Measurements from ENCODE around the gene SNRNP25. TPM values are rescaled to one million over a fixed set of nuclear protein-coding genes. Genes with fewer than 3 reads are reported as not detected.
A peak's percentile ranks its signal among the peaks of the same experiment; 100 is the strongest.

Gene SNRNP25
- polyA plus RNA-seq, 3 donors, result 18.5 to 32.2 (median 31.6) TPM

GRCh38 chr16:77273-77806 is 23.7 kb downstream of the SNRNP25 start:
- H4K20me1 ChIP-seq (ENCODE audit: insufficient read depth, low read length), result no peaks in the 10 kb centered on the region
- peaks cover 16 to 21% of the 10 kb centered on the region in 2 donors for H3K36me3 Mint-ChIP-seq
- peak overlapping the region in 1 of 2 donors; percentile 74 for H3K27ac ChIP-seq (ENCODE audit: low read depth in 1 of 2, low read length in 2 of 2)
- peaks cover 41% of the 10 kb centered on the region for H3K4me1 Mint-ChIP-seq
- peak overlapping the region; percentile 98 for H3K4me2 ChIP-seq (replicated peaks; ENCODE audit: extremely low read depth, low read length, poor library complexity, severe bottlenecking)
- DNase-seq, result peak; percentile 33 to 40 (median 34)
- intact Hi-C loops (cut with micrococcal nuclease), result no loop called here
- H3K9me3 Mint-ChIP-seq, result peaks cover 0 to 5% (median 3%) of the 10 kb centered on the region in 7 donors
- H3K9me3 ChIP-seq (replicated peaks in 1 of 2; ENCODE audit: control insufficient read depth in 1 of 2, insufficient read depth in 1 of 2, low read length in 2 of 2), result peaks cover 0 to 6% of the 10 kb centered on the region in 2 donors
- H3K4me1 ChIP-seq (ENCODE audit: control insufficient read depth in 1 of 2, insufficient read depth in 2 of 2, low read length in 2 of 2), result peaks cover 32 to 36% of the 10 kb centered on the region in 2 donors
- peak overlapping the region; percentile 89 for H2AFZ ChIP-seq (ENCODE audit: insufficient read depth, low read depth, low read length, poor library complexity, severe bottlenecking)
- peaks cover 10 to 11% of the 10 kb centered on the region in 2 donors for H3K36me3 ChIP-seq (replicated peaks in 1 of 2; ENCODE audit: control insufficient read depth in 1 of 2, insufficient read depth in 2 of 2, low read length in 2 of 2)
- H3K79me2 ChIP-seq (ENCODE audit: insufficient read depth, low read length), result peaks cover 8% of the 10 kb centered on the region
- peaks cover 26 to 37% (median 29%) of the 10 kb centered on the region in 3 donors for H3K27me3 Mint-ChIP-seq (ENCODE audit: low read depth in 3 of 3)
- peak overlapping the region; percentile 75 to 85 for H3K4me3 Mint-ChIP-seq
- WGBS (ENCODE audit: insufficient coverage), result 6% methylated on average over 29 of the region's 31 CpGs
- no peak for TF ChIP-seq CTCF (IDR thresholded peaks at IDR 0.05)
- peak overlapping the region; percentile 73 to 87 (median 77) for H3K4me3 ChIP-seq (replicated peaks in 1 of 3; ENCODE audit: low read depth in 2 of 3, low read length in 3 of 3)
- H3K9ac ChIP-seq (ENCODE audit: insufficient read depth, low read length, poor library complexity, severe bottlenecking), result peak overlapping the region; percentile 83
- no peak overlapping the region for H3K27ac Mint-ChIP-seq
- H3K27me3 ChIP-seq (ENCODE audit: control insufficient read depth in 2 of 2, insufficient read depth in 2 of 2, low read length in 2 of 2), result peaks cover 9 to 29% of the 10 kb centered on the region in 2 donors

GRCh38 chr16:77807-78443 is 24.3 kb downstream of the SNRNP25 start, which contains the start of gene MPG:
TSS of gene MPG (plus strand) at chr16:78225. CDS start at chr16:78310, 85 bp downstream.
- H3K4me2 ChIP-seq (replicated peaks; ENCODE audit: extremely low read depth, low read length, poor library complexity, severe bottlenecking), result peak within 1 kb of the TSS; percentile 98
- H3K9me3 Mint-ChIP-seq, result peaks cover 0 to 3% (median 1%) of the 10 kb centered on the region in 7 donors
- intact Hi-C loops (cut with micrococcal nuclease), result loop anchor here in 1 of 2 donors (2.0 kb wide), 1 partner anchor 23 kb away; no protein-coding TSS in a partner anchor
- peaks cover 12 to 14% of the 10 kb centered on the region in 2 donors for H3K36me3 ChIP-seq (replicated peaks in 1 of 2; ENCODE audit: control insufficient read depth in 1 of 2, insufficient read depth in 2 of 2, low read length in 2 of 2)
- H3K4me1 Mint-ChIP-seq, result peaks cover 41% of the 10 kb centered on the region
- peaks cover 5 to 25% of the 10 kb centered on the region in 2 donors for H3K27me3 ChIP-seq (ENCODE audit: control insufficient read depth in 2 of 2, insufficient read depth in 2 of 2, low read length in 2 of 2)
- DNase-seq, result peak; percentile 60 to 73 (median 62)
- peak within 1 kb of the TSS; percentile 83 for H3K9ac ChIP-seq (ENCODE audit: insufficient read depth, low read length, poor library complexity, severe bottlenecking)
- peak within 1 kb of the TSS; percentile 73 to 87 (median 77) for H3K4me3 ChIP-seq (replicated peaks in 1 of 3; ENCODE audit: low read depth in 2 of 3, low read length in 3 of 3)
- H3K9me3 ChIP-seq (replicated peaks in 1 of 2; ENCODE audit: control insufficient read depth in 1 of 2, insufficient read depth in 1 of 2, low read length in 2 of 2), result peaks cover 0 to 3% of the 10 kb centered on the region in 2 donors
- no peak for TF ChIP-seq CTCF (IDR thresholded peaks at IDR 0.05)
- peaks cover 23 to 33% (median 27%) of the 10 kb centered on the region in 3 donors for H3K27me3 Mint-ChIP-seq (ENCODE audit: low read depth in 3 of 3)
- peak within 1 kb of the TSS; percentile 93 to 98 for H3K4me3 Mint-ChIP-seq
- H4K20me1 ChIP-seq (ENCODE audit: insufficient read depth, low read length), result no peaks in the 10 kb centered on the region
- H3K27ac Mint-ChIP-seq, result peak within 1 kb of the TSS in 6 of 7 donors; percentile 54 to 86 (median 84)
- H3K4me1 ChIP-seq (ENCODE audit: control insufficient read depth in 1 of 2, insufficient read depth in 2 of 2, low read length in 2 of 2), result peaks cover 28 to 36% of the 10 kb centered on the region in 2 donors
- peaks cover 8% of the 10 kb centered on the region for H3K79me2 ChIP-seq (ENCODE audit: insufficient read depth, low read length)
- H3K27ac ChIP-seq (ENCODE audit: low read depth in 1 of 2, low read length in 2 of 2), result peak within 1 kb of the TSS in 1 of 2 donors; percentile 74
- WGBS (ENCODE audit: insufficient coverage), result under 1% methylated on average over 80 of the region's 83 CpGs
- H3K36me3 Mint-ChIP-seq, result peaks cover 18 to 26% of the 10 kb centered on the region in 2 donors
- H2AFZ ChIP-seq (ENCODE audit: insufficient read depth, low read depth, low read length, poor library complexity, severe bottlenecking), result peak within 1 kb of the TSS; percentile 89

All from CD14-positive monocyte (primary cell).